ENCODE measurements around the gene SUPT20HL2. TPM values are rescaled to one million over a fixed set of nuclear protein-coding genes. Genes with fewer than 3 reads are reported as not detected.
A peak's percentile ranks its signal among the peaks of the same experiment; 100 is the strongest.
"Not testable (repeated sequence)": the region's sequence is repeated elsewhere in the genome, so short reads cannot be mapped to it uniquely, and the experiment has no call there.

The SUPT20HL2 gene
- total RNA-seq (not detected), polyA plus RNA-seq (not detected)
- long read RNA-seq, donor 1 = 0 reads
- long read RNA-seq, donor 2 = 0 reads
- long read RNA-seq, donor 3 = 0 reads
- long read RNA-seq, donor 4 = 0 reads

DNA sequence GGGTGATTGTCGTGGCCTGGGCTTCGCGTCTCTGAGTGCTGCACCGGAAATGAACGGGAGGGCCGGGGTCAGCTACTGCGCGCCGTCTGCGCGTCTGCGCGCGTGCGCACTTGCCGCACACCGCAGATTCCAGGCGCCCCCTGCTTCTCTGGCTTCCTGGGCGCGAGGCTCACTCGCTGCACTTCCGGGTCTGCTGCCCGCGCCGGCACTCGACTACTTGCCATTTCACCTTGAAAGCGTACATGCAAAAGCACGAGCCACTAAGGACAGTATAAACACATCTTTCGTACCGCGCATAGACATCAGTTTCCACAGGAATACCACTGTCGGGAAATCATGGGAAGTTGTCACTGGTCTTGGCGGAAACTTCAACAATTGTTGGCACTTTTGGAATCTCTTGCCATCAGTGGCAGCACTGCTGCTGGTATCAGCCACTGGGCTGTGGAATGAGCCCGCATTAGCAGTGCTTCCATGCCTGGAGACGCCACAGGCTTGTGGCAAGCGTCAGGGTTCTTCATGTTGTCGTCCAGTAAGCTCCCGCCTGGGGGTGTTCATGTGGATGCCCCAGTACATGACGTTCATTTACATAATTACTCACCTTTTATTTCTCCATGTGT is at the start of gene SUPT20HL2:
SUPT20HL2 (minus strand) TSS at position 51 of the 617 bp plus-strand sequence. CDS start 754 bp downstream, outside the sequence.
- H3K4me3 ChIP-seq (ENCODE audit: low read length) = no peak within 1 kb of the TSS
- ATAC-seq (no peak), DNase-seq (peak in 1 of 3 donors; percentile 25)
- no peak within 1 kb of the TSS for H3K27ac ChIP-seq (ENCODE audit: low read length)
- WGBS = 97% methylated on average over 39 of the region's 39 CpGs
- H3K4me1 ChIP-seq (ENCODE audit: control insufficient read depth, insufficient read depth, low read length) = no peaks in the 10 kb centered on the region
- intact Hi-C loops (cut with DNase I) = no loop called here
- H3K9me3 ChIP-seq (ENCODE audit: control insufficient read depth, low read length) = no peaks in the 10 kb centered on the region
- no peaks in the 10 kb centered on the region for H3K27me3 ChIP-seq (ENCODE audit: control insufficient read depth, insufficient read depth)

DNA sequence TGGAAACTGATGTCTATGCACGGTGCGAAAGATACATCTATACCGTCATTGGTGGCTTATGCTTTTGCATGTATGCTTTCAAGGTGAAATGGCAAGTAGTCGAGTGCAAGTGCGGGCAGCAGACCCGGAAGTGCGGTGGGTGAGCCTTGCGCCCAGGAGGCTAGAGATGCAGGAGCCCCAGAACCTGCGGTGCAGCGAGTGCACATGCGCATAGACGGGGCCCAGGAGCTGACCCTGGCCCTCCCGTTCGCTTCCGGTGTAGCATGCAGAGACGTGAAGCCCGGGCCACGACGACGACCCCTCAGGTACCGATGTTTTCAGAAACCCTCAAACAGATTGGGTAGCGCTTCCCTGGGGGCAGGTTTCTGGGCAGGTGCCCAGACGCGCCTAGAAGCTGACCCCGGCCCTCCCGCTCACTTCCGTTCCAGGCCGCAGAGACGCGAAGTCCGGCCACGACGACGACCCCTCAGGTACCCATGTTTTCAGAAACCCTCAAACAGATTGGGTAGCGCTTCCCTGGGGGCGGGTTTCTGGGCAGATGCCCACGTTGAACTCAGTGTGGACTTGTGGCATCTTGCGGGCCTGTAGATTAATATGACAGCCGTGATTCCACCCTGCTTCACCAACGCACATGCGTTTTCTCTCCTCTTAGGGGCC is 48.3 kb upstream of the SUPT20HL2 start:
- intact Hi-C loops (cut with DNase I); H3K27me3 ChIP-seq (ENCODE audit: control insufficient read depth, insufficient read depth); H3K4me3 ChIP-seq (ENCODE audit: low read length); H3K27ac ChIP-seq (ENCODE audit: low read length); H3K4me1 ChIP-seq (ENCODE audit: control insufficient read depth, insufficient read depth, low read length); H3K9me3 ChIP-seq (ENCODE audit: control insufficient read depth, low read length); ATAC-seq: not testable (repeated sequence)
- 94% methylated on average over 30 of the region's 41 CpGs for WGBS
- DNase-seq = peak in 1 of 3 donors; percentile 59

DNA sequence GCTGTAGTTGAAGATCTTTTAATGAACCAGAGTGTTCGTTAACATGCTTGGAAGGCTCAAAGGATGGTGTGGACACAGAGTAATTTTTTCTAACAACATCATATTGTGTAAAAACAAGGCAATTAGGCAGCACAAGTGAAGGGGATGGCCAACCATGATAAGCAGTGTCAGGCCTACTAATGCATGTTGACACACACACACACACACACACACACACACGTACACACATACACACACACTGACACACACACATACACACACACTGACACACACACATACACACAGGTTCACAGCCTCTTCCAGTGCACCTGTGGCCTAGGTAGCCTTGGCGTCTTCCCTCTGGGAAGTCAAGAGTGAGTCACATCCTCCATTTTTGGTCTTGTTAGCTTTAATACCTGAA is 46.4 kb upstream of the SUPT20HL2 start, which contains the start of gene SUPT20HL1:
SUPT20HL1 (plus strand) TSS at position 368 of the 400 bp plus-strand sequence. CDS start 2,122 bp downstream, outside the sequence.
- no peak for DNase-seq
- intact Hi-C loops (cut with DNase I) = no loop called here
- Histone ChIP-seq H3K9me3 (ENCODE audit: control insufficient read depth, low read length) (no peaks in the 10 kb centered on the region), H3K4me3 (ENCODE audit: low read length) (no peak within 1 kb of the TSS), H3K27me3 (ENCODE audit: control insufficient read depth, insufficient read depth) (no peaks in the 10 kb centered on the region), H3K27ac (ENCODE audit: low read length) (no peak within 1 kb of the TSS), H3K4me1 (ENCODE audit: control insufficient read depth, insufficient read depth, low read length) (no peaks in the 10 kb centered on the region)
- no peak for ATAC-seq
- WGBS = 85% methylated on average over 3 of the region's 3 CpGs

DNA sequence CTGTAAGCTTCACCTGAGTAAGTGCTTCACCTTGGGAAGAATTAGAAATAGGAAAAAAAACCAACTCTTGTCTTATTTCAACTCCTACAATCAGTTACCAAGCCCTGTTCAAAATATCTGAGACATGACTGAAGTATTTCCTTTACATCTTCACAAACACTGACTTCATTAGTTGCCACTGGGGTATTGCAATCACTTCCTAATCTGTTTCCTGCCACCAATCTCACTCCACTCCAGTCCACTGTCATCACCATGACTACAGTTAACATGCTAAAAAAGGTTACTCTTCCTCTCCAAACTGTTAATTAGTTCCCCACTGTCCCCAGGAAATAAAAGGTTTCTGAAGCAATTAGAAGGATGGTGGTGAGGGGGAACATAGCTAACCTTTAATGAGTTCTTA is 43.2 kb upstream of the SUPT20HL2 start:
- Histone ChIP-seq H3K27me3 (ENCODE audit: control insufficient read depth, insufficient read depth) (no peaks in the 10 kb centered on the region), H3K27ac (ENCODE audit: low read length) (no peak overlapping the region), H3K9me3 (ENCODE audit: control insufficient read depth, low read length) (no peaks in the 10 kb centered on the region), H3K4me1 (ENCODE audit: control insufficient read depth, insufficient read depth, low read length) (no peaks in the 10 kb centered on the region), H3K4me3 (ENCODE audit: low read length) (no peak overlapping the region)
- intact Hi-C loops (cut with DNase I) = no loop called here
- no peak for ATAC-seq
- DNase-seq = no peak

DNA sequence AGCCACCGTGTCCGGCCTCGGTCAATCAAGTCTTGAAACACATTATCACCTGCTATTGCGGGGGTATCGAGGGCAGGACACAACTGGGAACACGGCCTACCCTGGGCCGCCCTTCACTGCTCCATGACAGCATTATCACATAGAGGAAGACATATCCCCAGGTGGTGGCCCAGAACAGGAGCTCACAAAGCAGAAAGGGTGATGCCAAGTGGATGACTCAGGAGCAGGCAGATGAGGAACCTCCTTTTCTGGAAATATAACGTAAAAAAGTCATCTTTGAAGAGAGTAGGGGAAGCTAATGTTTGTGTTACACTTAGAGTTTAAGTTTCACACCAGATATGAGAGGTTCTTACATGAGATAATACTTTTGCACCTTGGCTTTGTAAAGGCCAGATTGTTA is 41.2 kb upstream of the SUPT20HL2 start:
- no peak overlapping the region for H3K27ac ChIP-seq (ENCODE audit: low read length)
- H3K4me1 ChIP-seq (ENCODE audit: control insufficient read depth, insufficient read depth, low read length) = no peaks in the 10 kb centered on the region
- no peaks in the 10 kb centered on the region for H3K27me3 ChIP-seq (ENCODE audit: control insufficient read depth, insufficient read depth)
- intact Hi-C loops (cut with DNase I) = no loop called here
- ATAC-seq = no peak
- no peak for DNase-seq
- no peaks in the 10 kb centered on the region for H3K9me3 ChIP-seq (ENCODE audit: control insufficient read depth, low read length)
- WGBS = 90% methylated on average over 8 of the region's 8 CpGs
- H3K4me3 ChIP-seq (ENCODE audit: low read length) = no peak overlapping the region

DNA sequence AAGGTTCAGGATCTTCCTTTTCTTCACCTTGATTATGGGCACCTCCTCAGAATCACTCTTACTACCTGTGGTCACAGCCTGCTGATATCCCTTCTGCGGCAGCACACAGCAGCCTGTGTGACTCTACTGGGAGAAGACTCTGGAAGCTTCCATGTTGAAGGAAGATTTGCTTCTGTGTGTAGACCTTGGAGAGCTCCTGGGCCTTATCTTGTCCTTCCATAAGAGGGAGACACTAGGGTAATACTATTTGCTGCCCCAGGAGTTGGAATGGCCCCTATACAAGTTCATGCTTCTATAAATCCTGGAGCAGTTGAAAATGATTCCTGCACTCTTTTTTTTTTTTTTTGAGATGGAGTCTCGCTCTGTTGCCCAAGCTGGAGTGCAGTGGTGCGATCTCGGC is 36.3 kb upstream of the SUPT20HL2 start:
- WGBS = 98% methylated on average over 4 of the region's 4 CpGs
- Histone ChIP-seq H3K27ac (ENCODE audit: low read length) (no peak overlapping the region), H3K4me3 (ENCODE audit: low read length) (no peak overlapping the region), H3K4me1 (ENCODE audit: control insufficient read depth, insufficient read depth, low read length) (peaks cover 1% of the 10 kb centered on the region), H3K9me3 (ENCODE audit: control insufficient read depth, low read length) (no peaks in the 10 kb centered on the region), H3K27me3 (ENCODE audit: control insufficient read depth, insufficient read depth) (no peaks in the 10 kb centered on the region)
- ATAC-seq (no peak), DNase-seq (no peak)
- intact Hi-C loops (cut with DNase I) = no loop called here

DNA sequence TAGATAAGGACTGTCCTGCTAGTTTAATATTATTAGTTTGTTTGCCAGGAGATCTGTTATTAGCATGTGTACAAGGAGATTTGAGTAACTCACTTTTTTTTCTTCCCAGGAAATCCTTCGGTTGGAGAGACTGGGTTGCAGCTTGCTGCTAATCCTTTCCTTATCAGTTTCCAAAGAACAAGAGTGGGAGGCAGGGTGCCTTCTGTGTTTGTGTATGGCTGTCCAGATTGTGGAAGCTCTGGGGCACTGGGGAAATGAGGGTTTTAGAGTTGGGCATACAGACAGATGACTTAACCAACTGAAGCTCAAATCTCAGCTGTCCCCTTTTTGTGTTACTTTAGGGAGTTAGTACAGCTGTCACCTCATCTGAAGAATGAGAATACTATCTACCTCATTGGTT is 34.0 kb upstream of the SUPT20HL2 start:
- Histone ChIP-seq H3K27me3 (ENCODE audit: control insufficient read depth, insufficient read depth) (no peaks in the 10 kb centered on the region), H3K27ac (ENCODE audit: low read length) (no peak overlapping the region), H3K4me1 (ENCODE audit: control insufficient read depth, insufficient read depth, low read length) (peaks cover 1% of the 10 kb centered on the region), H3K4me3 (ENCODE audit: low read length) (no peak overlapping the region), H3K9me3 (ENCODE audit: control insufficient read depth, low read length) (no peaks in the 10 kb centered on the region)
- WGBS = 8% methylated on average over 1 of the region's 1 CpG
- ATAC-seq (peak in 1 of 2 donors; percentile 33), DNase-seq (no peak)
- intact Hi-C loops (cut with DNase I) = no loop called here

DNA sequence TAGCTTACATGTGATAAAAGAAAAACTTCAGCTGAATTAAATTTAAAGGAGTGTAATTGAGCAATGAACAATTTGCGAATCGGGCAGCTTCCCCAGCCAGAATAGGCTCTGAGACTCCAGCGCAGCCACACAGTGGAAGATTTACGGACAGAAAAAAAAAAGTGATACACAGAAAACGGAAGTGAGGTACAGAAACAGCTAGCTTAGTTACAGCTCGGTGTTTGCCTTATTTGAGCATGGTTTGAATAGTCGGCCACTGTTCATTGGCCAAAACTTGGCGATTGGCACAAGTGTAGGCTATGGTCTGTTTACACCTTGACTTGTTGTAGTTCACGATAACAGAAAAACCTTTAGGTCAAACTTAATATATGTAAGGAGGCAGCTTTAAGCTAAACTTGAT is 29.9 kb upstream of the SUPT20HL2 start:
- no peak for ATAC-seq
- WGBS = 62% methylated on average over 9 of the region's 9 CpGs
- H3K4me3 ChIP-seq (ENCODE audit: low read length) = no peak overlapping the region
- peaks cover 1% of the 10 kb centered on the region for H3K4me1 ChIP-seq (ENCODE audit: control insufficient read depth, insufficient read depth, low read length)
- H3K9me3 ChIP-seq (ENCODE audit: control insufficient read depth, low read length) = no peaks in the 10 kb centered on the region
- no peak for DNase-seq
- H3K27ac ChIP-seq (ENCODE audit: low read length) = no peak overlapping the region
- no peaks in the 10 kb centered on the region for H3K27me3 ChIP-seq (ENCODE audit: control insufficient read depth, insufficient read depth)
- intact Hi-C loops (cut with DNase I) = no loop called here

DNA sequence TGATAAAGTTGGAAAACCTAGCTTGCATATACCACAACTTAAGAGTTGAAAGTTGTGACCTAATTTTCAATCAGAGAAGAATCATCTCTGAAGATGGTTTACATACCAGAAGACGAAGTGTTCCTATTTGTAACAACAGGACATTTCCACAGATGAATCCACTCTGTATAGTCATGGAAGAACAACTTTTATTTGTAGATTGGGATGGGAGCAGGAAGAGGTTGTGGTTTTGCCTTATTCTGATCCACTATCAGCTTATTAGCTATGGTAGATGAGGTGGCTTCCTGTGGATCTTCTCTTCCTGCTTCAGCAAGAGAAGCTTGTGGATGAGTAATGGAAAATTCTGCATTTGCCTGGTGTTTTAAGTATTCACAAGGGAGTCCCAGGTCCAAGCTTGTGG is 27.9 kb upstream of the SUPT20HL2 start:
- no peak for ATAC-seq
- Histone ChIP-seq H3K27me3 (ENCODE audit: control insufficient read depth, insufficient read depth) (no peaks in the 10 kb centered on the region), H3K27ac (ENCODE audit: low read length) (no peak overlapping the region), H3K9me3 (ENCODE audit: control insufficient read depth, low read length) (no peaks in the 10 kb centered on the region), H3K4me1 (ENCODE audit: control insufficient read depth, insufficient read depth, low read length) (no peaks in the 10 kb centered on the region), H3K4me3 (ENCODE audit: low read length) (no peak overlapping the region)
- DNase-seq = no peak
- intact Hi-C loops (cut with DNase I) = no loop called here
- WGBS = 79% methylated on average over 1 of the region's 1 CpG

DNA sequence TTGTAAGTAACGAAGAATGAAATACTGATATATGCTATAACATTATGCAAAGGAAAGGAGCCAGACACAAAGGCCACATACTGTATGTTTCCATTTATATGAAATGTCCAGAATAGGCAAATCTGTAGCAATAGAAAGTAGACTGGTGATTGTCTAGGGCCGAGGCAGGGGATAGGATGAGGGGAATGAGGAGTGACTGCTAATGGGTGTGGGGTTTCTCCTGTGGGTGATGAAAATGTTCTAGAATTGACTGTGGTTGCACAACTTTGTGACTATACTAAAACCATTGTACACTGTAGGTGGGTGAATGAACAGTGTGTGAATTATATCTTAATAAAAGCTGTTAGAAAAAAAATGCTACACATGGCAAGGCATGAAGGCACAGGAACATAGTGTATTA is 26.6 kb upstream of the SUPT20HL2 start:
- H3K9me3 ChIP-seq (ENCODE audit: control insufficient read depth, low read length) = no peaks in the 10 kb centered on the region
- intact Hi-C loops (cut with DNase I) = no loop called here
- H3K4me3 ChIP-seq (ENCODE audit: low read length) = no peak overlapping the region
- no peaks in the 10 kb centered on the region for H3K4me1 ChIP-seq (ENCODE audit: control insufficient read depth, insufficient read depth, low read length)
- no peaks in the 10 kb centered on the region for H3K27me3 ChIP-seq (ENCODE audit: control insufficient read depth, insufficient read depth)
- ATAC-seq (no peak), DNase-seq (no peak)
- 98% methylated on average over 2 of the region's 2 CpGs for WGBS
- no peak overlapping the region for H3K27ac ChIP-seq (ENCODE audit: low read length)

DNA sequence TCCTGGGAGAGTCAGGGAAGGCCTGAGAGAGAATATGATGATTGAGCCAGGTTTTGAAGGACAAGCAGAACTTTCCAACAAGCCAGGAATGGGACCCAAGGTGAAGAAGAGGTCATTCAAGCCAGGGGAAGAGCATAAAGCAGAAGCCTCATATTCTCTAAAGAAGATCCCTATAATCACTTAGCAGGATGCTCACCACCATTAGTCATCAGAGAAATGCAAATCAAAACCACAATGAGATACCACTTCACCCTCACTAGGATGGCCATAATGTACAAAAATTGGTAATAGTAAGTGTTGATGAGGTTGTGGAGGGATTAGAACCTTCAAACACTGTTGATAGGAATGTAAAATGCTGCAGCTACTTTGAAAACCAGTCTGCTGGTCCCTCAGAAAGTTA is 26.0 kb upstream of the SUPT20HL2 start:
- Histone ChIP-seq H3K4me1 (ENCODE audit: control insufficient read depth, insufficient read depth, low read length) (no peaks in the 10 kb centered on the region), H3K9me3 (ENCODE audit: control insufficient read depth, low read length) (no peaks in the 10 kb centered on the region), H3K27ac (ENCODE audit: low read length) (no peak overlapping the region), H3K27me3 (ENCODE audit: control insufficient read depth, insufficient read depth) (no peaks in the 10 kb centered on the region), H3K4me3 (ENCODE audit: low read length) (no peak overlapping the region)
- DNase-seq = no peak
- intact Hi-C loops (cut with DNase I) = no loop called here
- ATAC-seq = no peak

All from right cardiac atrium (tissue), 5 donors.